HG03575 (cell line): ENCODE measurements around the gene PPP1R3D.
"Not testable (repeated sequence)": the region's sequence is repeated elsewhere in the genome, so short reads cannot be mapped to it uniquely, and the experiment has no call there.

Experiments
- ATAC-seq: cut with Tn5 transposase; IDR thresholded peaks from one replicate; pipeline ENCODE4 v1.9.1; 2021; ENCODE audit not compliant: unreplicated experiment, insufficient number of reproducible peaks, low FRiP score; ENCODE audit errors: extremely low read depth

PPP1R3D gene

GRCh38 chr20:59940129-59940955, at the start of gene PPP1R3D, which contains the start of gene FAM217B:
Gene PPP1R3D (minus strand): TSS chr20:59940305. CDS start chr20:59939931, 374 bp downstream.
Gene FAM217B (plus strand): TSS chr20:59940389. CDS start chr20:59943944, 3,555 bp downstream.
- peak; percentile 76 for ATAC-seq

DNA sequence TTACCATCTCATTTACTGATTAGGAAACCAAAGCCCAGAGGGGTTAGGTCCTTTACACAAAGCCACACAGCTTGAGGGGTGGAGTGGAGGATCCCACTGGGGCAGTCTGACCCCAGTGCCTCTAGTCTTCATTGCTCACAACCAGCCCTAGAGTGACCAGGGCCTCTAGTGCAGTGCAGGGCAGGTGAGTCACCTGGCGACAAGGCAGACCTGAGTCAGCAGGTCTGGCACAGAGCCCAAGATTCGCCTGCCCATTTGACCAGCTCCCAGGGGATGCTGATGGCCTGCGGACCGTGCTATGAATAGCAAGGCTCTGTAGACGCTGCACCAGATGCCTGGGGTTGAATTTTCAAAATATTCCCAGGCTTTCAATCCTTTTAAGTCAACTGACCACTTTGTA, 48.0 kb upstream of the PPP1R3D start:
- ATAC-seq: no peak

DNA sequence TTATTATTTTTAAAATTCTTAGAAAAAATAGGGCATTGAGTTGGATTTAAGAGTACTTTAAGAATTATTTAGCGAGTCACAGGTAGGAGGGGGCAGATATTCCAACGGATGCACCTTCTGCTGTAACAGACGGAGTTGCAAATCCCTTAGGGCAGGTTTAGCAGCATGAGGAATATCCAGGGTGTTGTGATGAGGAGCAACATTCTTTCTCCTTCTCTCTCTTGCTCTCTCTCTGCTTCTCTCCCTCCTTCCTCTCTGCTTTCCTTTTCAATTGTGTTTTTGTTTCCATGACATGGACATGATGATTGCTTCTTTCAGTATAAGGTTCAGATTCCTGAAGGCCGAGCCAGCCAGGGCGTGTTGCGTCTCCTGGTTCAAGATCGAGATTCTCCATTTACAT, 47.0 kb upstream of the PPP1R3D start:
- no peak for ATAC-seq

DNA sequence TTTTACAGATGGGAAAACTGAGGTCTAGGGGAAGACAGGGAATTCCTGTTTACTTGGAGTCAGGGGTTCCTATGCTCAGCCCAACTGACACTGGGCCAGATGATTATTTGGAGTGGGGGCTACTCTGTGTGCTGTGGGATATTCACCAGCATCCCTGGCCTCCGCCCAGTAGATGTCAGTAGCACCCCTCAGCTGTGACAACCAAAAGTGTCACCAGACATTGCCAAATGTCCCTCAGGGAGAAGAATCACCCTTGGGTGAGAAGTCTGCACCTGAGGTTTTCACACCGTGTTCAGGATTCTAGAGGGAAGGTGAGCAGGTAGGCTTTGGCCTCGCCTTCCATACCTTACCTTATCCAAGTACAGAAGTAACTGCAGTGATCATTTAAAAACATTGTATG, 45.8 kb upstream of the PPP1R3D start:
- no peak for ATAC-seq

GRCh38 chr20:59985164-59985563, 45.1 kb upstream of the PPP1R3D start:
- ATAC-seq: no peak

- no peak for ATAC-seq
Observed at GRCh38 chr20:59984541-59984940, 44.4 kb upstream of the PPP1R3D start.

DNA sequence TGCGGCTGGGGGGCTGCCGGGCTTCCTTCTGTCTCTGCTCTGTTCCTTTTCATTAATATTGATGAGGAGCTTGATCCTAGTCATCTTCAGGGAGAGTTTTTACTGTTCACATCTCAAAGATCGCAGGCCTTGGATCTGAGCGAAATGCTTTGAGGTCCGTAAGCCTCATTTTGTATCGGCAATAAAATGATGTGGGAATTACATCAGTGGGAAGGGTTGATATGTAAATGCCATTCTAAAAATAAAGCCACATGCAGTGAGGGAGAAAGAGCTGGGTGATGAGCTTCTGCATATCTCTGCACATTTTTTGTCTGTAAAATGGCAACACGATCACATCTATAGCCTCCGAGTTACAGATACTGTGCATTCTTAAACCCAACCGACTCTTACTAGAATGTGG, 43.0 kb upstream of the PPP1R3D start:
- no peak for ATAC-seq

DNA sequence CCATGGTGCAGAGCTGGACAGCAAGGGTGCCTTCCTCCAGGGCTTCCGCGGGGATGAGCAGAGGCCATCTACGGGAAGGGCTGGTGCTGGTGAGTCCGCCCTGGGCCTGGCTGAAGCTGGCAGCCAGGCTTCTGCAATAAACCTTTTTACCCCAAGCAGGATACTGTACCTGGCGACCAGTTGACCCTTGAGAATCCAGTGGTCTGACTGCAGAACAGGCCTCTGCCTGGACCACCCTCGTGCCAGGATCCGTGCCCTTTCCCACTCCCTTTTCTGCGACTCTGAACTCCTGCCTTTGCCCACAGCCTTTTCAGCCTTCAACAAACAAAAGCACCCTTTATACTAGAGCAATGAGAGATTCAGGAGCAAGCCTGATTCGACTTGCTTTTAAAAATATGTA, 37.0 kb upstream of the PPP1R3D start:
- no peak for ATAC-seq

DNA sequence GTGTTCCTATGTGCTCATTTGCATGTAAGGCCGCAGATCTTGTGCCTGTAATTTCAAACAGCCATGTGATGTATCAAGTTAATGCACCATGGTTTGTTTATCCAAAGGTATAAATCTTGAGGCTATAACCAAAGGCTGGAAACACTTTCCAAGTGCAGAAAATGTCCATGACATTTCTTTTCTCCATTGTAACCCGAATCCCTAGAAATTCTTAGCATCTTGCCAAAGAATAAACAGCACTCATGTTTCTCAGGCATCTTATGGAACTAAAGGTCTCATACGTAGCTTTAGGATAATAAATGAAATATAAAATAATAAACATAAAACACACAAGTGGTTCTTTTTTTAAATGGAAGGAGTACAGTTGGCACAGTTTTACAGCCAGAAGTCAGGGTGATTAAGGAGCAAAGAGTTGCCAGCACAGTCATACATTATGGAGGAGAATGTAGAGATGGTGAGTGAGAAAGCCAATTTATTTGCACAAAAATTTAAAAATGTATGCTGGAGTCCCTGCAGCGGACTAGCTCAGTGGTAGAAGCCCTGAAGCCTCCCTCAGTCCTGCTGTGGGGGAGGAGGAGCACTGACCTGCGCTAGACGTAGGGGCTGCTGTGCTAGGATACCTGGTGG, 36.2 kb upstream of the PPP1R3D start:
- no peak for ATAC-seq

- no peak for ATAC-seq
Observed at GRCh38 chr20:59972037-59972801, 32.1 kb upstream of the PPP1R3D start.

DNA sequence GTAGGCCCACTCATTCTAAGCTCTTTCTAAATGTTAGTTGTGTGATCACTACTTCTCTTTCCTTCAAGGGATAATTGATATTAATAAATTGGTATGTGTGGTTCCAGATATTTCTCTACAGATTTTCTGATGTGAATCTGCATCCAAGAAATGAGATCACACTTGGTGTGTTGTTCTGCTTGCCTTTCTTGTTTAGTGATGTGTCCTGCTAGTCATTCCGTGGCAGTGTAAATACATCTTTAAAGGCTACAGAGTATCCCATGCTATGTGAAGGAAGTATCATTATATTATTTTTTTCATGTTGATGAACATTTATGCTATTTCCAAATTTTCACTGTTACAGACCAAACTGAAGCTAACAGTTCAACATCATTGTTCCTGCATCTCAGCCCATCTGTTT, 31.3 kb upstream of the PPP1R3D start:
- no peak for ATAC-seq

GRCh38 chr20:59966428-59966827, 26.3 kb upstream of the PPP1R3D start:
- ATAC-seq: no peak

GRCh38 chr20:59962155-59962554, 22.1 kb upstream of the PPP1R3D start:
- no peak for ATAC-seq

DNA sequence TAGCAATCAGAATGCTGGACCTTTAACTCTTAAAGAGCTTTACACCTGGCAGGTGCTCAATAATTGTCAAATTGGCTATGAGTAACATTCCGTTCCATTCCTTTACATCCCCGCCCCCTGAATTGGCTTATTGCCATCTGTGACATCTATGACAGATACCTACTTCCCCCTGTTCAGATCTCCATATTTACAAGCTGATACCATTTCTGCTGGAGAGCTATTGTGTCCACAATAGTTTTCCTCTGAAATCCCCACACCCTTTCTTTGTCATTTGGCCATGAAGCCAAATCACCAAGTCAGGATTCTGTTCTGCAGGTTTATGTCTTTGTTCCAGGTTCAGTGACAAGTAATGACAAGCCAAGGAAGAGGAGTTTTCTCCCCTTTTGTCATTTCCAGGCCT, 21.3 kb upstream of the PPP1R3D start:
- ATAC-seq: no peak

DNA sequence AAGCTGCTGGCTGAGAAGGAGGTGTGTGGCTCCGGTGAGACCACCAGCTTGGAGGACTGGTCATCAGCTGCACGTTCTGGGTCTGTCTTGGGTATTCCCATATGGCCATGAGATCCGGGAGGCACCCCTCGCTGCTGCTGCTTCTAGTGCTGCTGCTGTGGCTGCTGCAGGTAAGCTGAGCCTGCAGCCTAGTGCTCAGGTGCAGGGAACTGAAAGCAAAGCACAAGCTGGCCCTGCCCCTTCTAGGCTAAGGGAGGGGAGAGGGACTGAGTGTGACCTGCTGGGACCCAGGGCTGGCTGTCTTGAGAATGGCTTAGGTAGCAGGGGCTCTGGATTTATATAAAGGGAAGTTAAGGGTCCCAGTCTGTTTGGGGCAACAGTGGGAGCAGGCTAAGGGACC, 18.5 kb upstream of the PPP1R3D start:
- ATAC-seq: no peak

DNA sequence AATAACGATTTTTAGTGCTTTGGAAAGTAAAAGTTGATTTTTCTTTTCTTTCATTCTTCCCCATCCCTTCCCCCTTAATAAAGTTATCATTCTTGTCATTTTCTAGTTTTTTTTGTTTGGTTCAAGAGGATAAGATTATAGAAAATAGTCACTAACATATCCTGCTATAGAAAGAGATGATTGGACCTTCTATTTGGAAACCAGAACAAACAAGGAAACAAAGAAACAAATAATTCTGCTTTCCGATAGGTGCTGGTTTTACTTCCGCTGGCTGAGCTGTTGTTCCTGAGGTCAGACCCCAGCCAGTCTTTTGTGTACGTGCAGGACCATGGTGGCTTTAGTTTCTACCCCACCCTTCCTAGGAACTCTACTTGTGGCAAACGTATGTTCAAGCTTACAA, 18.0 kb upstream of the PPP1R3D start, which contains the start of gene CDH26:
Gene CDH26, plus strand, starts transcription at position 301 of the 400 bp plus-strand sequence. CDS start 304 bp downstream, outside the sequence.
- ATAC-seq: no peak

DNA sequence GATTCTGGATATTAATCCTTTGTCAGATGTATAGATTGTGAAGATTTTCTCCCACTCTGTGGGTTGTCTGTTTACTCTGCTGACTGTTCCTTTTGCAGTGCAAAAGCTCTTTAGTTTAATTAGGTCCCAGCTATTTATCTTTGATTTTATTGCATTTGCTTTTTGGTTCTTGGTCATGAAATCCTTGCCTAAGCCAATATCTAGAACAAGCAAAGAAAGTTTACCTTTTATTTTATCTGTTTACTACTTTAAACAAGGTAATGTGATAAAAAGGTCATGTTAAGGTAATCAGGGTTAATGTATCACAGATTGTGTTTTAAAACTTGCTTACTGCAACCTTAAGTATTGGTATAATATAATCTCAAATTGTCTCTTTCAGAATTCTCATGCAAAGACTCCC, 17.5 kb upstream of the PPP1R3D start:
- not testable (repeated sequence) for ATAC-seq

DNA sequence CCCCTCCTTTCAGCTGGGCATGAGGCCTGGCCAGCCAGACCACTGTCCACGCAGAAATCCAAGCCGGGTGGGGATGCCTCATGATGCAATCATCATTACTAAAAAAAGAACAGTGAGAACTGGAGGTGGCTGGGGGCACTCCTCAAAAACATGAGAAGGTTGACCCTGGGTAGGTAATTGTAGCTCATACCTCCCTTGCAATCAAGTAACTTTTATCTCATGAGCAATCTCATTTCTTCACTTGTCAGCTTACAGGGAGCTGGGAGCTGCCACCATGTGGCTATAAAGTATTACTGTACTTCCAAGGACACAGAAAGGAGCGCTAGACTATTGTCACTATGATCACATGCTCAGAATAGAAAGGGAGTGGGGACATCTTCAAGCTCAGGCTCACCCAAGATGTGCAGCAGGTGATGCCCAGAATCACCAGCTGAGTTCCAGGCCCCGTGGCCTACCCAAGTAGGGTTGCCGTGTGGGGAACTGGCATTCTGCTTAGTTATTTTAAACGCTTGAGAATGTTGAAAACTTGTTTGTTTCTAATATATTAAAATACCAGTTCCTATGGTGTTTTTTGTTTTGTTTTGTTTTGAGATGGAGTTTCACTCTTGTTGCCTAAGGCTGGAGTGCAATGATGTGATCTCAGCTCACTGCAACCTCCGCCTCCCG, 15.2 kb upstream of the PPP1R3D start:
- no peak for ATAC-seq

GRCh38 chr20:59954718-59955117, 14.6 kb upstream of the PPP1R3D start:
- no peak for ATAC-seq
